Parathyroid adenoma (tissue), 2 donors: ENCODE data around the gene CPEB1.

ENCODE experiments used
- H2AFZ ChIP-seq: fragments of 300-600 bp; sonication (generic); one replicate; pipeline ENCODE4 v1.7.0; 2017; ENCODE audit warnings: antibody characterized with exemption, mild to moderate bottlenecking
- H3K27ac ChIP-seq: fragments of 300-600 bp; sonication (generic); one replicate; pipeline ENCODE4 v1.7.0; 2017
- H3K27me3 ChIP-seq: fragments of 300-600 bp; sonication (generic); one replicate; pipeline ENCODE4 v1.7.0; 2017; ENCODE audit warnings: low read length; ENCODE audit not compliant: control insufficient read depth, insufficient read depth
- H3K36me3 ChIP-seq: fragments of 300-600 bp; sonication (generic); one replicate; pipeline ENCODE4 v1.7.0; 2017; ENCODE audit warnings: low read length; ENCODE audit not compliant: control insufficient read depth, insufficient read depth
- H3K4me1 ChIP-seq: fragments of 300-600 bp; sonication (generic); one replicate; pipeline ENCODE4 v1.7.0; 2017; ENCODE audit warnings: control low read depth
- H3K4me2 ChIP-seq: fragments of 300-600 bp; sonication (generic); one replicate; pipeline ENCODE4 v1.7.0; 2017; ENCODE audit warnings: low read length
- H3K4me3 ChIP-seq: fragments of 300-600 bp; sonication (generic); one replicate; pipeline ENCODE4 v1.7.0; 2017; ENCODE audit warnings: low read depth, low read length
- H3K79me2 ChIP-seq: fragments of 300-600 bp; sonication (generic); one replicate; pipeline ENCODE4 v1.7.0; 2017; ENCODE audit warnings: control low read depth
- H3K9ac ChIP-seq: fragments of 300-600 bp; sonication (generic); one replicate; pipeline ENCODE4 v1.7.0; 2017; ENCODE audit warnings: mild to moderate bottlenecking
- H3K9me3 ChIP-seq: fragments of 300-600 bp; sonication (generic); one replicate; pipeline ENCODE4 v1.7.0; 2017; ENCODE audit warnings: low read length; ENCODE audit not compliant: control insufficient read depth
- TF ChIP-seq, protein P1 (sequence below): fragments of 300-600 bp; sonication (generic); IDR thresholded peaks from one replicate; pipeline ENCODE4 v1.7.0; 2017; ENCODE audit warnings: antibody characterized with exemption, mild to moderate bottlenecking
- donor health status: primary hyperparathyroidism.

The CPEB1 gene

DNA sequence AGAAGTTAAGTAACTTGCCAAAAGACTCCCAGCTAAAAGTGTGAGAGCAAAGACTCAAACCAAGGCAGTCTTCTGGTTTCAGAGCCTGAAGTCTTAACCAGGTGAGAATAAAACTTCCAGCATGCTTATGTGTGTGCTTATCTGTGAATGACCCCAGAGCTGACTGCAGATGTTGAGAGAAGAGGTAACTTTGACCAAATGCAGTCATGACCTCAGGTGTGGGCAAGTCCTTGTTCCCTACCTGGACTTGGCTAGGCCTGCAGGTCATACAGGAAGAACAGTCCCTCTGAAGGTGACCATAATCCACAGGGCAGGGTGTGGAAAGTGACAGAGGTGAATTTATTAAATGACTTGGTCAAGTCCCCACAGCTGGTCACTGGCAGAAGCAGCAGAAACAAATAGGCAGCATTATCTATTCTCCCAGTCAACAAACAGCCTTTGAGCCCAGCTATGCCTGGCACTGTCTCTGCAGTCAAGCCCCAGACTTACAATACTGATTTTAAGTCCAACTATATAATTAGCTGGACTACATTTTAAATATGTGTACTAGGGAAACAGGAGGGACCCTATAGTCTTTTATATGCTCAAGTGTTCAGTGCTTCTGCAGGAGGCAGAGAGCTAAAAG lies 3.0 kb upstream of the CPEB1 start:
- H3K4me2 ChIP-seq, result no peak overlapping the region
- no peaks in the 10 kb centered on the region for H3K27me3 ChIP-seq
- no peaks in the 10 kb centered on the region for H3K9me3 ChIP-seq
- H3K4me1 ChIP-seq, result peaks cover 6% of the 10 kb centered on the region
- H3K36me3 ChIP-seq, result no peaks in the 10 kb centered on the region
- TF ChIP-seq, protein P1, sequence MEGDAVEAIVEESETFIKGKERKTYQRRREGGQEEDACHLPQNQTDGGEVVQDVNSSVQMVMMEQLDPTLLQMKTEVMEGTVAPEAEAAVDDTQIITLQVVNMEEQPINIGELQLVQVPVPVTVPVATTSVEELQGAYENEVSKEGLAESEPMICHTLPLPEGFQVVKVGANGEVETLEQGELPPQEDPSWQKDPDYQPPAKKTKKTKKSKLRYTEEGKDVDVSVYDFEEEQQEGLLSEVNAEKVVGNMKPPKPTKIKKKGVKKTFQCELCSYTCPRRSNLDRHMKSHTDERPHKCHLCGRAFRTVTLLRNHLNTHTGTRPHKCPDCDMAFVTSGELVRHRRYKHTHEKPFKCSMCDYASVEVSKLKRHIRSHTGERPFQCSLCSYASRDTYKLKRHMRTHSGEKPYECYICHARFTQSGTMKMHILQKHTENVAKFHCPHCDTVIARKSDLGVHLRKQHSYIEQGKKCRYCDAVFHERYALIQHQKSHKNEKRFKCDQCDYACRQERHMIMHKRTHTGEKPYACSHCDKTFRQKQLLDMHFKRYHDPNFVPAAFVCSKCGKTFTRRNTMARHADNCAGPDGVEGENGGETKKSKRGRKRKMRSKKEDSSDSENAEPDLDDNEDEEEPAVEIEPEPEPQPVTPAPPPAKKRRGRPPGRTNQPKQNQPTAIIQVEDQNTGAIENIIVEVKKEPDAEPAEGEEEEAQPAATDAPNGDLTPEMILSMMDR, result no peak
- no peak overlapping the region for H2AFZ ChIP-seq
- peak overlapping the region; percentile 85 for H3K27ac ChIP-seq
- H3K9ac ChIP-seq, result no peak overlapping the region
- H3K79me2 ChIP-seq, result no peaks in the 10 kb centered on the region
- H3K4me3 ChIP-seq, result no peak overlapping the region

DNA sequence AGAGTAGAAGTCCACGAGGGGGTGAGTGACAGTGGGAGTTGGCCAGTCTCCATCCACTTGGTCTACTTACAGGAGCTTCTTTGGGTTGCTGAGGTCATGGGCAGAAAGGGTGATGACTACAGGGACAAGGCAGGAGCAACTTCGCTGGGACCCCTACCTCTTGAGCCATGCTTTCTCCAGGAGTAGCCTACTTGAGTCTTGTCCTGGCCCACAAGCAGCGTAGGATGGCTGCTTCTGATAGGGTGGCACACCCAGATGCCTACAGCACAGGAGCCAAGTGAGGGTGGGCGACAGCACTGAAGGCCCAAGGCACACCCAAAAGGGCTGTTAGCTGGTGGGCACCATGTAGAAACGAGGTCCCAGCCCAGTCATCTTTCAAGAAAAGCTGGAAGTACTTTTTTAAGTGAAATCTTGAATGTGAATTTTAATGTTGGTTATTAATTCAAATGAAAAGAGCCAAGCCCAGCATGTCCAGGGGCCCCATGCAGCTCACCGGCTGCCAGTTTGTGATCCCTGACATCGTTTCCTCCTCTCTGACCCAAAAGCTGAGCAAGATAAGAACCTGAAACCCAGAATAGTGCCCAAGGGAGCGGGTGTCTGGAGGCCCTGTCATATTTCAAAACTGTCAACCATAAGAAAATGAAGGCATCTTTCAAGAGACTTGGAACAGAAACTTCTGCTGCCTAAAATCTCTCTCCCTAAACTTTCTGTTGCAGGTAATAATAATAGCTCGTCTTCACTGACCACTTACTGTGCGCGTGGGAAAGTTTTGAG lies 2.2 kb upstream of the CPEB1 start:
- Histone ChIP-seq H3K36me3 (no peaks in the 10 kb centered on the region), H3K27ac (peak overlapping the region; percentile 85), H3K9me3 (no peaks in the 10 kb centered on the region), H3K4me2 (no peak overlapping the region), H3K4me3 (no peak overlapping the region), H2AFZ (no peak overlapping the region), H3K4me1 (peaks cover 5% of the 10 kb centered on the region), H3K27me3 (no peaks in the 10 kb centered on the region), H3K9ac (no peak overlapping the region), H3K79me2 (no peaks in the 10 kb centered on the region)
- TF ChIP-seq, protein P1, result no peak

DNA sequence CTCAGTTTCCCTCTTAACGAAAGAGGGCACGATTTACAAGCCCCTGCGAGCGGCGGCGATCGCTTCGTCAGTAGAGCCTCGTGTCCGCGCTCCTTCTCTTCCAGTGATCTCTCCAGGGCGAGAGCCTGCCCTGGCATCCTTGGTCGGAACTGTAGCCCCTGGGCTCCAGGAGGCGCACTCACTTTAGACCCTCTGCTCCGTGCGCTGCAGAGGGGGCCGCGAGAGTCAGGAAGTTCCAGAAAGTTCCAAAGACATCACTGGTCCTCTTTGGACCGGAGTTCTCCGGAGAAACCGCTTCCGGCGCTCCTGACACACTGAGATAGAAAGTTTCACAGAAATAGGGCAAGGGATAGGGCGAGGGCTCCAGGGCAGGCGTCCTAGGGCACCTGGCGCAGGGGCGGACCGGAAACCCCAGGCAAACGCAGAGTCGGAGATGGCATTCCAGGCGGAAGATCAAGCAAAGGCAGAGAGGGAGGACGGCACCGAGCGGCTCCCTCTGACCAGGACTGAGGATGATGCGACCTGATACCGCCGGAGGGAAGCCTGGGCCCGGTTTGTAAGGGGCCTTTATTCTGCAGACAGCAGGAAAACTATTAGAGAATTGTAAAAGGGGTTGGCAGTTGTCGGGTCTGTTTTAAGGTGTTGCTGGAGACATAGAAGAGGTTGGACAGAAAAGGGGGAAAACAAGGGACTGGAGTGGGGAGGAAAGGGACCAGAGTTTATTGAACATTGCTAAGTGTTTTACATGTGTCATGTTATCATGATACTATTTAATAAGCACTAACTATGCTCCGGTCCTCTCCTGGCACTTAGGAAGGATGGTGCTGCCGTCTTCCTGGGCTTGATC lies 1.3 kb upstream of the CPEB1 start:
- H3K4me3 ChIP-seq, result no peak overlapping the region
- no peaks in the 10 kb centered on the region for H3K36me3 ChIP-seq
- no peaks in the 10 kb centered on the region for H3K79me2 ChIP-seq
- peak overlapping the region; percentile 85 for H3K27ac ChIP-seq
- TF ChIP-seq, protein P1, result no peak
- no peaks in the 10 kb centered on the region for H3K9me3 ChIP-seq
- H3K4me1 ChIP-seq, result no peaks in the 10 kb centered on the region
- peak overlapping the region; percentile 49 for H3K4me2 ChIP-seq
- no peak overlapping the region for H3K9ac ChIP-seq
- H2AFZ ChIP-seq, result peak overlapping the region; percentile 60
- H3K27me3 ChIP-seq, result no peaks in the 10 kb centered on the region

DNA sequence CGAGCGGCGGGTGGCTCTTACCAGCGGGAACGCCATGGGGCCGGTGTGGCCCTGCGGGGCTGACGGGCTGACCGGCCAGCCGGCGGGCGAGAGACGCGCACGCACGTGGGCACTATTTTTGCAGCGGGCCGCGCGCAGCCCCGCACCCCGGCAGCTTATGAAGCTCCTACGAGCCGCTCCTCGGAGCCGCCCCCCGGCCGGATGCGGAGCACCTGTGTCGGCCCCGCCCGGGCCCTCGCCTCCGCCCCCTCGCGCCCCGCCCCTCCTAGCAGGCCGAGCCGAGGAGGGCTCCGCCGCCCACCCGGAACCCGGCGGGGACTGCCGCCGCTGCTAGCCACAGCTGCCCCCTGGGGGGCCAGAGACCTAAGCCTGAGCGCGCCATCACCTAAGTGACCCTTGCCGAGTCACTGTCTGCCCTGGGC lies 683 bp upstream of the CPEB1 start:
- no peaks in the 10 kb centered on the region for H3K79me2 ChIP-seq
- no peaks in the 10 kb centered on the region for H3K9me3 ChIP-seq
- no peak overlapping the region for H3K9ac ChIP-seq
- no peaks in the 10 kb centered on the region for H3K4me1 ChIP-seq
- TF ChIP-seq, protein P1, result no peak
- H3K4me2 ChIP-seq, result peak overlapping the region; percentile 49
- no peaks in the 10 kb centered on the region for H3K36me3 ChIP-seq
- no peaks in the 10 kb centered on the region for H3K27me3 ChIP-seq
- H3K27ac ChIP-seq, result peak overlapping the region; percentile 85
- H3K4me3 ChIP-seq, result no peak overlapping the region
- H2AFZ ChIP-seq, result peak overlapping the region; percentile 60
